Stomach (tissue), 4 donors: ENCODE results near the gene RFX3.

Experiments
- EP300 ChIP-seq: sonication (generic); formaldehyde crosslinking; IDR thresholded peaks from one replicate; pipeline ENCODE4 v1.6.1; 2017; ENCODE audit warnings: antibody characterized with exemption
- POLR2A ChIP-seq, 4 donors: fragments of 450-650 bp; IDR thresholded peaks; one replicate each; pipeline ENCODE4 v1.6.1; 2016; ENCODE audit warnings: antibody characterized with exemption in 4 of 4, control low read depth in 2 of 4, mild to moderate bottlenecking in 1 of 4, moderate library complexity in 1 of 4
- POLR2AphosphoS5 ChIP-seq, 3 donors: sonication (generic); formaldehyde crosslinking; IDR thresholded peaks; one replicate each; pipeline ENCODE4 v1.6.1; 2016; ENCODE audit warnings: antibody characterized with exemption in 3 of 3
- TF ChIP-seq, protein P1 (sequence below), 7 experiments: fragments of 450-650 bp in 4 of 7; fragments of 200-600 bp in 3 of 7; sonication (generic) in 3 of 7; IDR thresholded peaks; one replicate each; pipeline ENCODE4 v1.5.1; 2016 to 2019; ENCODE audit warnings: antibody characterized with exemption in 7 of 7, control low read depth in 2 of 7, mild to moderate bottlenecking in 1 of 7

DNA sequence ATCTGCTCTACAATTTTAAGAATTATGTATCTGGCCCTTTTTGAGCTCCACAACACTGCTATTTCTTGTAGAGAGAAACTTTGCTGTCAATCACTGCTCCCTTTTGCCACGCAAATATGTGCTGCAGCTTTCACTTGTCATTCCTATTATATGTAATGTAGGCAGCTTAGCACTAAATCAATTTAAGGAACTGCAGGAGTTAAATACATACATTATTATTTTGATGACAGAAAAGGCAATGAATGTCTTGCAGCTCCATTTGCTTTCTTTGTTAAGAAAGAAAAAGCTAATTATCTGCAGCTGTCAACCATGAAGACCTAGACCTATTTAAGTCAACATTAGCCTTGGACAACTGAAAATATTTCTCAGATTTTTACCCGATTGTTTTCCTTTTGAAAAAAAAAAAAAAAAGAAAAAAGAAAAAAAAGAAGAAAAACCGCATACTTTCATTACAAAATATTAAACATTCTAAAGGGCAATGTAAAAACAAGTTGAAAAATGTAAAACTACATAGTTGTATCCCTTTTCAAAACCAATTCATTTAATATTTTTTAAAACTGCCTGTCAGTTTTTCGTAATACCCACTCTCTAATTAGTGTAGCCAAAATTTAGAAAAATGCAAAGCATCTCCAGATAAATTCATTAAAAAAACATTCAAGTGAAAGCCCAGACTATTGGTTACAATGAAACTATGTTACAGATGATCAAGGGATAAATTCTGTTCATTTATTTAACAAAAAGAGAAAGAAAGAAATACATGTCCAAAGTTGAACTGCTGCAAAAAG is 57.2 kb downstream of the RFX3 start:
- TF ChIP-seq POLR2A (IDR thresholded peaks at IDR 0.05) (no peak), EP300 (no peak), POLR2AphosphoS5 (IDR thresholded peaks at IDR 0.05) (no peak)
- TF ChIP-seq, protein P1, sequence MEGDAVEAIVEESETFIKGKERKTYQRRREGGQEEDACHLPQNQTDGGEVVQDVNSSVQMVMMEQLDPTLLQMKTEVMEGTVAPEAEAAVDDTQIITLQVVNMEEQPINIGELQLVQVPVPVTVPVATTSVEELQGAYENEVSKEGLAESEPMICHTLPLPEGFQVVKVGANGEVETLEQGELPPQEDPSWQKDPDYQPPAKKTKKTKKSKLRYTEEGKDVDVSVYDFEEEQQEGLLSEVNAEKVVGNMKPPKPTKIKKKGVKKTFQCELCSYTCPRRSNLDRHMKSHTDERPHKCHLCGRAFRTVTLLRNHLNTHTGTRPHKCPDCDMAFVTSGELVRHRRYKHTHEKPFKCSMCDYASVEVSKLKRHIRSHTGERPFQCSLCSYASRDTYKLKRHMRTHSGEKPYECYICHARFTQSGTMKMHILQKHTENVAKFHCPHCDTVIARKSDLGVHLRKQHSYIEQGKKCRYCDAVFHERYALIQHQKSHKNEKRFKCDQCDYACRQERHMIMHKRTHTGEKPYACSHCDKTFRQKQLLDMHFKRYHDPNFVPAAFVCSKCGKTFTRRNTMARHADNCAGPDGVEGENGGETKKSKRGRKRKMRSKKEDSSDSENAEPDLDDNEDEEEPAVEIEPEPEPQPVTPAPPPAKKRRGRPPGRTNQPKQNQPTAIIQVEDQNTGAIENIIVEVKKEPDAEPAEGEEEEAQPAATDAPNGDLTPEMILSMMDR (IDR thresholded peaks at IDR 0.05), result no peak
